SH-SY5Y (cell line): Measurements from ENCODE around the gene EPB41.

ENCODE experiments used
- GATA2 ChIP-seq: IDR thresholded peaks from 2 replicates; pipeline ENCODE4 v1.6.1; 2011; ENCODE audit warnings: mild to moderate bottlenecking, low read depth, low read length
- GATA3 ChIP-seq: IDR thresholded peaks from 2 replicates; pipeline ENCODE4 v1.6.1; 2011; ENCODE audit warnings: low read depth, mild to moderate bottlenecking, low read length, moderate library complexity

GRCh38 chr1:28974432-28974831, 60.1 kb downstream of the EPB41 start:
- TF ChIP-seq GATA2 = no peak
- no peak for TF ChIP-seq GATA3
